HCT116 (cell line): Measurements from ENCODE around the gene PRRG4. TPM values are rescaled to one million over a fixed set of nuclear protein-coding genes. Genes with fewer than 3 reads are reported as not detected.

Experiments used
- ATAC-seq: fragments of 200-7000 bp; cut with Tn5 transposase; 2 replicates; pipeline ENCODE4 v1.9.1; 2020; ENCODE audit warnings: mild to moderate bottlenecking, moderate library complexity
- BruUV-seq: library from RNA; stranded (reverse); fragments of 400-500 nt; replicated peaks from 2 replicates; lab custom pipeline; 2021; lab: Mats Ljungman, UMichigan
- CTCF ChIA-PET: fragments of 300-600 bp; sonication (Branson Sonifier 250); formaldehyde crosslinking; loops from one replicate; lab custom pipeline; 2021; ENCODE audit warnings: antibody characterized with exemption; lab: Charles Lee
- POLR2A ChIA-PET: fragments of 300-600, 350-600 bp; sonication (Branson Sonifier 250); formaldehyde crosslinking; loops from one replicate; lab custom pipeline; 2021; ENCODE audit warnings: antibody characterized with exemption; lab: Charles Lee
- RAD21 ChIA-PET, 2 experiments: fragments of 300-600 bp; sonication (Branson Sonifier 250); formaldehyde crosslinking; loops; one replicate each; lab custom pipeline; 2023; ENCODE audit warnings: low total read pairs in 2 of 2; ENCODE audit not compliant: uncharacterized antibody in 2 of 2, unreplicated experiment in 2 of 2, low non-redundant PET in 1 of 2; lab: Charles Lee
- DNase-seq: peaks from one replicate; pipeline ENCODE4 v3.0.0-alpha.2; 2010; ENCODE audit warnings: low read depth, low spot score
- H2AFZ ChIP-seq: fragments of 200-600 bp; shearing (Covaris generic), sonication (generic); 2 replicates; pipeline ENCODE4 v1.6.1; 2017; ENCODE audit warnings: low read depth, mixed run types, mixed read lengths, antibody characterized with exemption, low read length; ENCODE audit not compliant: poor library complexity, severe bottlenecking
- H3K27ac ChIP-seq: 2 replicates; pipeline ENCODE4 v1.5.1; 2012; ENCODE audit warnings: low read depth, low read length
- H3K27me3 ChIP-seq: fragments of 200-600 bp; sonication (generic); 2 replicates; pipeline ENCODE4 v1.6.1; 2016; ENCODE audit warnings: mixed run types, low read length, mixed read lengths; ENCODE audit not compliant: insufficient read depth
- H3K36me3 ChIP-seq, 2 experiments: fragments of 200-500 bp in 1 of 2; fragments of 200-600 bp in 1 of 2; sonication (Bioruptor generic) in 1 of 2; sonication (generic) in 1 of 2; 2 replicates each; pipeline versions ENCODE4 v1.5.1 to v1.6.1; 2014 to 2016; ENCODE audit warnings: low read length in 2 of 2, inconsistent platforms in 1 of 2, mixed read lengths in 1 of 2, mixed run types in 1 of 2; ENCODE audit not compliant: insufficient read depth in 2 of 2, control insufficient read depth in 1 of 2
- H3K4me1 ChIP-seq, 2 experiments: fragments of 200-600 bp in 1 of 2; sonication (generic) in 1 of 2; 2 replicates each; pipeline versions ENCODE4 v1.5.1 to v1.6.1; 2012 to 2017; ENCODE audit warnings: low read length in 2 of 2, inconsistent platforms in 1 of 2, mild to moderate bottlenecking in 1 of 2, mixed read lengths in 1 of 2, mixed run types in 1 of 2, moderate library complexity in 1 of 2; ENCODE audit not compliant: insufficient read depth in 2 of 2, control insufficient read depth in 1 of 2
- H3K4me2 ChIP-seq: fragments of 200-600 bp; sonication (generic); 2 replicates; pipeline ENCODE4 v1.6.1; 2017; ENCODE audit warnings: mixed run types, low read length, mixed read lengths
- H3K4me3 ChIP-seq, 2 experiments: fragments of 200-600 bp in 1 of 2; sonication (generic) in 1 of 2; replicated peaks in 1 of 2; 2 replicates each; pipeline ENCODE4 v1.5.1; 2011 to 2016; ENCODE audit warnings: low read length in 2 of 2, control low read depth in 1 of 2, low read depth in 1 of 2, mild to moderate bottlenecking in 1 of 2, mixed read lengths in 1 of 2, mixed run types in 1 of 2
- H3K79me2 ChIP-seq: fragments of 200-600 bp; sonication (generic); 2 replicates; pipeline ENCODE4 v1.6.1; 2017; ENCODE audit warnings: mild to moderate bottlenecking, mixed run types, low read length, moderate library complexity, mixed read lengths; ENCODE audit not compliant: insufficient read depth
- H3K9ac ChIP-seq: fragments of 200-600 bp; sonication (generic); 2 replicates; pipeline ENCODE4 v1.6.1; 2016; ENCODE audit warnings: low read length, mixed read lengths
- H3K9me2 ChIP-seq: fragments of 200-600 bp; sonication (generic), shearing (Covaris generic); 2 replicates; pipeline ENCODE4 v1.6.1; 2017; ENCODE audit warnings: mixed run types, mild to moderate bottlenecking, moderate library complexity; ENCODE audit not compliant: insufficient read depth
- H3K9me3 ChIP-seq, 2 experiments: fragments of 200-500 bp in 1 of 2; fragments of 200-600 bp in 1 of 2; sonication (Bioruptor generic) in 1 of 2; sonication (generic) in 1 of 2; 2 replicates each; pipeline ENCODE4 v1.6.1; 2014 to 2017; ENCODE audit warnings: low read length in 2 of 2, mixed read lengths in 2 of 2, inconsistent platforms in 1 of 2, low read depth in 1 of 2, mild to moderate bottlenecking in 1 of 2, mixed run types in 1 of 2, moderate library complexity in 1 of 2; ENCODE audit not compliant: control insufficient read depth in 1 of 2, insufficient read depth in 1 of 2
- H4K20me1 ChIP-seq: fragments of 200-600 bp; sonication (generic), shearing (Covaris generic); 2 replicates; pipeline ENCODE4 v1.6.1; 2017; ENCODE audit warnings: mixed run types, mild to moderate bottlenecking, moderate library complexity; ENCODE audit not compliant: insufficient read depth
- EGR1 ChIP-seq: IDR thresholded peaks from 2 replicates; pipeline ENCODE4 v1.6.1; 2012; ENCODE audit warnings: low read depth
- ELF1 ChIP-seq: IDR thresholded peaks from 2 replicates; pipeline ENCODE4 v1.6.1; 2012; ENCODE audit warnings: low read depth, borderline replicate concordance
- JUND ChIP-seq: IDR thresholded peaks from 2 replicates; pipeline ENCODE4 v1.6.1; 2012
- POLR2A ChIP-seq: IDR thresholded peaks from 2 replicates; pipeline ENCODE4 v1.7.0; 2011; ENCODE audit warnings: borderline replicate concordance; ENCODE audit not compliant: insufficient read depth, insufficient read length; ENCODE audit errors: extremely low read depth
- POLR2AphosphoS5 ChIP-seq: IDR thresholded peaks from 2 replicates; pipeline ENCODE4 v1.6.1; 2011; ENCODE audit warnings: mild to moderate bottlenecking, low read depth, low read length, moderate library complexity
- RAD21 ChIP-seq: IDR thresholded peaks from 2 replicates; pipeline ENCODE4 v1.6.1; 2012; ENCODE audit warnings: low read depth, mild to moderate bottlenecking
- REST ChIP-seq: IDR thresholded peaks from 2 replicates; pipeline ENCODE4 v1.6.1; 2012; ENCODE audit warnings: low read depth
- SP1 ChIP-seq: IDR thresholded peaks from 2 replicates; pipeline ENCODE4 v1.6.1; 2012; ENCODE audit warnings: low read depth
- YY1 ChIP-seq: IDR thresholded peaks from 2 replicates; pipeline ENCODE4 v1.6.1; 2011; ENCODE audit warnings: low read length, low read depth, moderate library complexity, mild to moderate bottlenecking; ENCODE audit not compliant: insufficient replicate concordance; ENCODE audit errors: extremely low read depth
- ZFX ChIP-seq: fragments of 450-650 bp; IDR thresholded peaks from 2 replicates; pipeline ENCODE4 v1.6.1; 2017
- ZNF274 ChIP-seq: fragments of 200-500 bp; sonication (Bioruptor generic); IDR thresholded peaks from 2 replicates; pipeline ENCODE4 v1.6.1; 2014; ENCODE audit warnings: mild to moderate bottlenecking, low read depth, low read length, inconsistent platforms
- intact Hi-C: fragments of 100-400 bp; cut with micrococcal nuclease; formaldehyde crosslinking; loops from 2 replicates; pipeline ENCODE4 v1.10.0; 2022
- total RNA-seq: library from RNA; stranded (reverse); gene quantifications from one replicate; pipeline ENCODE4 v1.2.1, GENCODE V29; 2021; ENCODE audit not compliant: unreplicated experiment

PRRG4 gene
- total RNA-seq, 1 experiment from 2014 or later: 5.4 TPM

GRCh38 chr11:32786811-32787210 is 42.9 kb upstream of the PRRG4 start:
- H3K4me3 ChIP-seq: no peak overlapping the region
- BruUV-seq: no TSS peak
- ATAC-seq (no peak), DNase-seq (no peak)
- no peak for TF ChIP-seq JUND
- TF ChIP-seq POLR2A: no peak
- no peak for TF ChIP-seq SP1
- no peak for TF ChIP-seq YY1
- no peak for TF ChIP-seq POLR2AphosphoS5
- TF ChIP-seq ZNF274: no peak
- no peak for TF ChIP-seq REST
- no peak for TF ChIP-seq EGR1
- TF ChIP-seq ELF1: no peak
- TF ChIP-seq ZFX: no peak
- TF ChIP-seq RAD21: no peak
- POLR2A ChIA-PET: no interaction called here
- H3K79me2 ChIP-seq: no peaks in the 10 kb centered on the region
- intact Hi-C loops: no loop called here
- no peak overlapping the region for H2AFZ ChIP-seq
- H3K4me1 ChIP-seq: 0 out of 4 replicates have a peak, but pooled peaks cover 0 to under 1% of the 10 kb centered on the region in 2 experiments
- RAD21 ChIA-PET: no interaction called here
- no peaks in the 10 kb centered on the region for H3K9me3 ChIP-seq
- no peaks in the 10 kb centered on the region for H3K36me3 ChIP-seq
- H3K4me2 ChIP-seq: no peak overlapping the region
- H3K27ac ChIP-seq: no peak overlapping the region
- no peaks in the 10 kb centered on the region; the same call in 1 of the 2 replicates for H3K9me2 ChIP-seq
- no peaks in the 10 kb centered on the region for H3K27me3 ChIP-seq
- no peaks in the 10 kb centered on the region for H4K20me1 ChIP-seq
- H3K9ac ChIP-seq: no peak overlapping the region
- CTCF ChIA-PET: no interaction called here
